GM21390 (cell line): Measurements from ENCODE around the gene NFASC.

ENCODE experiments used
- ATAC-seq: cut with Tn5 transposase; IDR thresholded peaks from one replicate; pipeline ENCODE4 v1.9.1; 2021; ENCODE audit not compliant: unreplicated experiment

NFASC gene

DNA sequence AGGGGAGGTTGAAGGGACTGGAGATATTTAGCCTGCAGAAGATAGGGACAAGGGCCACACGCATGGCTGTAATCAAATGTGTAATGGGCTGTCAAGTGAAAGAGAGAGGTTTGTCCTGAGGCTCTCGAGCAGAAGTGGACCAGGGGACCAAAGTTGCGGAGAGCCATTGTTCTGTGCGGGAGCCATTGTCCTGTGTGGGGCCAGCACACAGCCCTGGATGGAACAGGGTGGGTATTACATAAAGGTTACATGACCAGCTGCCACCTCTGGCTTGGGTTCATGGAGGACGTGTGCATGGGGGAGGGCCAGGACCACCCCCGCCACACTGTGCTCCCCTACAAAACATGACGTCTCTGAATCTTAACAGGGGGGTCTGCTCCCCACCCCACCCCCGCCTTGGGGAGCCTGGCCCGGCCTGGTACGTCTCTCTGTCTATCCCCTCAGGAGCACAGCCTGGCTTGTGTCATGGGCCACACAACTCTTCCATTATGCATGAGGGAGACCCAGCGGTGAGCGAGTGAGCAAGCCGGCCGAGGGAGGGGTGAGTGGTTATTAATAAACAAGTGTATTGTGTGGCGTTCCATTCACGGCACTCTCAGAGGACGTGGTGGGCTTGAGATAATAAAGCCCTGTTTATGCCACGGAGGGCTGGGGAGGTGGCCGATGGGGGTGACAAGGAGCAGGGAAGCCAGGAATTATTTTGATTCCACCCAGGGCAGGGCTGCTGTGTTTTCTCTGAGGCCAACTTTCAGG is at the start of gene NFASC:
NFASC (plus strand) TSS at position 703 of the 753 bp plus-strand sequence. CDS start 73,454 bp downstream, outside the sequence.
- no peak for ATAC-seq

DNA sequence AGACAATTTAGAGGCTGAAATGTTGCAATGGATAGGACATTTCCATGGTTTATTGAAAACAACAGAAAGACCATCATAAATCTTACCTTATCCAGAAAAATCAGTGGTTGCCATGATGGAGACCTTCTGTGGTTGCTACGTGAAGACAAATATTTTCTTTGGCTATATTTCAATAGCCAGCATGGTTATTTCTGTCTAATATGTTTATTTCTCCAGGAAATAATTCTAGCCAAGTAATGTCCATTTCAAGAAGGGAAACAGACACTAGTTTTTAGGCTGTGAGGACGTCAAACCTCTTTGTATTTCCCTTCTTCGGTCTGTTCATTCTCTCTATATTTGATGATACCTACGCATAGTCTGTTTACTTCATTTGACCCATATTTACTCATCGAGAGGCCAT is 49.2 kb upstream of the NFASC start:
- no peak for ATAC-seq

DNA sequence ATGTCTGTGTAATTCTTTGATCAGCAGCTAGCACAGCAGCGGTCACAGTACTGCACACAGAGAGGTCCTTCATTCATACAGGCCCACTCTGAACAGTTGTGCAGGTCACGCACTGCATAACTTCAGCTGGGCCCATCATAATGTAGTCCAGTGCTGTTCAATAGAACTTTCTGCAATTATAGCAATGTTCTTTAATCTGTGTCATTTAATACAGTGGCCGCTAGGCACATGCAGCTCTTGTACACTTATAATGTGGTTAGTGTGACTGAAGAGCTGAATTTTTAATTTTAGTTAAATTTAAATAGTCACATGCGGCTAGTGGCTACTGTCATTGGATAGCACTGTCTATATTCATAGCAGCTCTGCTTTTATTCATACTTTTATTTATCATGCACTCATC is 48.7 kb upstream of the NFASC start:
- ATAC-seq: no peak

DNA sequence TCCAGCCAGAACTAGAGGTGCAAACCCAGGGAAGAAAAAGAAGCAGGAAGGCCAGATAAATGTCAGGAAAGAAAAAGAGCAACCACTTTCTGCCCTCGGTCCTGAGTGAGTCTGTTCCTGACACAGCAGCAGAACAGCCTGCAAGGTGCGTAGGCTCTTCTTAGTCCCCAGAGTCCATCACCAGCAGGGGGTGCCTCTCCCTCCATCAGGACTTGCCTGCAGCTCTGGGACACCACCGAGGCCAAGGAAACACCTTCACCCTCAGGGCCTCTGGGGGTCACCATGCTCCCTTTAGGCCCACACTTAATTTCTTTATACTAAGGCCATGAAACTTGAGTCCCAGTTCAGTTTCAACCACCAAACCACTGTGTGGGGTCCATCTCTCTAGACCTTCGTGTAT is 43.7 kb upstream of the NFASC start:
- ATAC-seq: no peak

DNA sequence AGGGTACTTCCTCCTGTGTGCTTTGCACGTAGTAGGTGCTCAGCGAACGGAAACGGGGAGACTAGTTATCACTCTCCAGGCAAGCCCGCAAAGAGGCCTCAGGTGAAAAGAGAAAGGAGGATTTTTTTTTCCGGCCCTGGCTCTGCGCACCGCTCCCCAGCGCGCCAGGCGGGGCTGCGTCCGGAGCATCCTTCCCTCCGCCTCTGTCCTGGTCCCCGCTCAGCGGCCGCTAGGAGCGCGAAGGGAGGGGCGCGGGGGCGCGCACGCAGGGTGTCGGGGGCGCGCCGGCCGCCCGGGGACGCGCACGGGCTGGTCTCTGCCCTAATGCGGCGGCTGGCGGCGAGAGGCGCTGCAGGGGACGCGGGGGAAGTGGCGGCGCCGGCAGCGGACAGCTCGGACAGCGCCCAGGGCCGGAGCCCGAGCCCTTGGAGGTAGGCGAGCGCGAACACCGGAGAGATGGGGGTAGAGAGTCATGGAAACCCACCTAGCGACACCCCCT is 42.3 kb upstream of the NFASC start:
- ATAC-seq: no peak

DNA sequence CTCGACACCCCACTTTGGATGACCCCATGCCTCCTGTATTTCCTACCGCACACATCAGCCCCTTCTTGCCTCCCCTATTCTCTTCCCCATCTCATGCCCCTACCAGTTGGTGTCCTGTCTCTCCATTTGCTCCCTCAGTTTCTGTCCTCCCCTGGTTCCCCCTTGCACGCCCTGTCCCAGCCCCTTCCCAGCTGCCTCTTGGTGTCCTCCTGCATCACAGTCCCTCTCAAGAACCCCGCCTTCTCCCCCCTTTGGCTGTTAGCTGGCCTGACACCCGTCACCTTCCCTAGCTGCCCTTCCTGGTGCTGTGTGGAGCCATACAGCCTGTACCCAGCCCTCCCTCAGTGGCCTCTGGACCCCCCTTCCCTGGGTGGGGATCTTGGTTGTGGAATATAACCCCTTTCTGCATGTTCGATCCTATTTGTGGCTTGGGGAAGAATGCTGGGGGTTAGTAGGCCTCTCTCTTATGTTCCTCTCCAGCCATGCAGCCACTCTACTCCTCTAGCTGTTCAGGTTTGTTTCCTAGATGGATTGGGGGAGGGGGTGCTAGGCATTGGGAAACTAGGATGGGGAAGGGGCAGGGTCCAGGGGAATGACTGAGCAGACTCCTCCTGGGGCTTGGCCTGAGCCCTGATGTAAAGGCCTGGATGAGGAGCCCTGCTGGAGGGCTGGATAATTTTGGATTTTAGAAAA is 41.4 kb upstream of the NFASC start:
- no peak for ATAC-seq

DNA sequence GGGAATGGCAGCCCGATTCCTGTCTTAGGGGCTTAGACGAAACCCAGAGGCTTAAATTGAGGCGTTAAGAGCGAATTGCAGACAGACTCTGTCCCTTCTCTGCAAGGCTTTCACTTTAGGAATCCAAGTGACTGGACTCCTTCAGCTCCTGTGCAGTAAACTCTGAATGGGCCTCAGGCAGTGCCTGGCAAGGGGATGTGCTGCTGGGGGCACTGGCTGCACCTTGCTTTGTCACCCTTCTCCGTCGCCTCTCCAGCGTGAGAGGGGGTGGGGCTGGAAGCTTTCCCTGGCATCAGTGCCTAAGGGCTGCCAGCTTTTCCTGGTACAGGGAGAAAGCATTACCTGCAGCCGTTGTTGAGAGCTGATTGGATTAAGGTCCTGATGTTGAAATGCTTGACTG is 39.9 kb upstream of the NFASC start:
- no peak for ATAC-seq

DNA sequence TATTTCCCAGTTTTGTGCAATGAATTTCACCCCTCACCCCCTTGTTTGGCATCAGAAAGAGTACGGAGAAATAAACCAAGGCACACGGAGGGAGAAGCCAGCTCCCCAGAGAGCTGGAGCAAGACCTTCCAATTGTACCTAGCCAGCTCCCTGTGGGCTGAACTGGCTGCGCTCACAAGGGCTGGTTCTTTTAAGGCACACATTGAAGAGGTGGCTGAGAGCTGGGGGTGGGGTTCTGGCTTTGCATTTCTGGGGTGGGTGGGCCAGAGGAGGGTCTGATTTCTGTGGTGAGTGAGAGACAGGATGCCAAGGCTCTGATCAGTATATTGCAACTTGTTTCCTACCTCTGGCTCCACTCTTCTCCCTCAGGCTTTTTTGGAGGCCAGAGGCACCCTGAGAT is 39.5 kb upstream of the NFASC start:
- ATAC-seq: no peak

DNA sequence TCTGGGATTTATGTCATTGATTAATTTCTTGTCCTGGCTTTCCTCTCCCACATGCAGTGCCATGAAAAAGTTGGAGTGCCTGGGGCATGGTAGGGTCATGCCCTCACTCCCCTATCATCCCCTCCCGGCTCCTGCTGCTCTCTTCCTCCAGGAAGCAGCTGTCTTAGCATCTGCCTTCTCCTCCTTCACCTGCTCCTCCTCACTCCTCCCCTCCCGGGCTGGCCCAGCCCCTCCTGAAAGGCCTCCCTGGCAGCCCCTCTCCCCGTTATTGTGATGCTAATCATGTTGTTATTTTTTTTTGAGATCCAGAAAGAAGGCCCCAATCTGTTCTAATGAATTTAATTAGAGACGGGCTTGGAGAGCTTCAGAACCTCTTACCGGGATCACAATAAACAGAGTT is 36.3 kb upstream of the NFASC start:
- no peak for ATAC-seq

DNA sequence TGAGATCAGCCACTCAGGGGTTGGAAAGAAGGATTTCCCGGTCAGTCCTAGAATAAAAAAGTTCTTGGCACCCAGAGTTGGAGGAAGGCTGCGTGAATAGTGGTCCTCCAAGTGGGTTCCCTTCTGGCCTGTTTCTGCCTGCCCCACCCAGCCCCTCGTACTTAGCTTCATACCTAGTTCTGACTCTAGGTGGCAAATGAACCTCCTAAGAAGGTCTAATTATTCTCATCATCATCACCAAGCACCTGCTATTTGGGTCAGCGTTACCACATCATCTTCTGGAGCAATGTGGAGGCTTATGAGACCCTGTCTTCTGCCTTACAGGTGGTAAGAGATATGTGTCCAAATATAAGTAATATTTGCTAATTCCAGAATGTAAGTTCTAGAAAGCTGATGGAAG is 35.9 kb upstream of the NFASC start:
- no peak for ATAC-seq

DNA sequence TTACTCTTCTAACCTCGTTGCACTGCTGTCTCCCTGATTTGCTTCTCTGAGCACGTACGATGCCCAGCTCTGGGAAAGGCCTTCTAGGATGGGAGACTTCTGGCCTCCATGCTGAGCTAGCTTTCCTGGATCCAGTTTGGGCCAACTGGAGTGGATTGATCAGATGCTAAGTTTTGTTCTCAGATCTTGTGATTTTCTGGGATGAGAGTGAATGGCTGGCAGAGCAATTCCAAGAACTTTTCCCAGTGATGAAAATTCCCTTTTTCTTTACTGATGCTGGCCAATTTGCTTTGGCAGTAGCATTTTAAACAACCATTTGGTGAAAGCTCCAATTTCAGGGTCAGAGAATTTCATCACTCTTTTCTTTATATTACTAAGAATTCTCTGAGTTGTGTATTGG is 34.9 kb upstream of the NFASC start:
- ATAC-seq: no peak

DNA sequence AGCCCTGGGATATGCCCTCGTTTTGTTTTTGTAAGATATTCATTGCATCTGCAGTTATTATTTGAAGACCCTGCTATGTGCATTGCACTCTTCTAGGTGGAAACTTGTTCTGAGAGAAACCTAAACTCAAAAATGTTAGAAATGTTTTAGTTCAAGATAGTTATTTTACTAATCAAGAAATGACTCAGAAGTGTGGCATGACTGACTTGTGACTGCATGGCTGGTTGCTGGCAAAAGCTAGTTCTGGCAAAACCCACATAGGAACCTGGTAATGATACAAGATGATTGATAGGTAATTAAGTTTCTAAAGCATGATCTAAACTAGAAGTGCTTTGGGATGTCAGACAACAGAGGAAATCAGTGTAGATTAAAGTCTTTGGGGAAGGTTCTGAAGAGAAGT is 33.8 kb upstream of the NFASC start:
- no peak for ATAC-seq

DNA sequence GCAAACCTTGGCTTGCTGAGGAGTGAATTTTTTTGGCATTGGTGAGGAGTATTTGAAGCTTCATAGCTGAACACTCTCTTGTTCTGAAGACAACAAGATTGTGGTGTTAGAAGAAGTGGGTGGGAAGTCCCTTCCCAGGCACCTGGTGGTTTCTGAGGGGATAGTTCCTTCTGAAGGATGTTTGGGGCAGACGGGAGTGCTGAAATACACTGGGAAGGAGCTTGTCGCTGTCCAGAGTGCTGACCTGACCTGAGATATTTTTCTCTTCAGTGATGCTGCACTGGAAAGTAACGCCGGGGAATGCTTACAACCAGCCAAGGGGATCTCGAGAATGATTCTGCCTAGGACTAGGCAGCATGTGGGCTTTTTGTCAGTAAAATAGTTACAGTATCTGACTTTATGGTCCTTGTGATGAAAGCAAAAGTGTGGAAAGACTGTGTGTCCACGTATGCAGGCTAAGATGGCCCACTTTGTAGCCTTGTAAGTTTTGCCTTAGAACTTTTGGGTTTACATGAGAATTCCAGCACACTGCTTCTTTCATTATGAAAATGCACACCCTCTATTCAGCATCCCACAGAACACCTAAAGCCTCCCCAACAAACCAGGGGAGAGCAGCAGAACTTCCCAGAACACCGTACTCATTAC is 33.1 kb upstream of the NFASC start:
- no peak for ATAC-seq

DNA sequence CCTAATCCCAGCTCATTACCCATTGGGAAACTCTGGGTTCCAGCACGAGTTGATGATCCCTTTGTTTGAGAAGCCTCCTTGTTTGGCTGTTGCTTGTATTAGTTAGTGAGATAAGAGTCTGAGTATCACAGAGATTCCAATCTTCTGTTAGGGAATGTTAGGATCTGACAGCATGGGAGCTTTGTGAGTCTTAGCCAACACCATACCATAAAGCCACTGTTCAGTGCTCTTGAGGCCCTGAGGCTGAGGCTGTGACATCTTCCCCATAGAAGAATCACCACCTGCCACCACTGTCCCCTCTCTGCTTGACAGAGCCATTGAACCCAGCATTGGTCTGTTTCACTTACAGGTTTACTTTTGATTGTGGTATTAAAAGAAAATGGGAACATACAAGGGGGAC is 29.3 kb upstream of the NFASC start:
- no peak for ATAC-seq

DNA sequence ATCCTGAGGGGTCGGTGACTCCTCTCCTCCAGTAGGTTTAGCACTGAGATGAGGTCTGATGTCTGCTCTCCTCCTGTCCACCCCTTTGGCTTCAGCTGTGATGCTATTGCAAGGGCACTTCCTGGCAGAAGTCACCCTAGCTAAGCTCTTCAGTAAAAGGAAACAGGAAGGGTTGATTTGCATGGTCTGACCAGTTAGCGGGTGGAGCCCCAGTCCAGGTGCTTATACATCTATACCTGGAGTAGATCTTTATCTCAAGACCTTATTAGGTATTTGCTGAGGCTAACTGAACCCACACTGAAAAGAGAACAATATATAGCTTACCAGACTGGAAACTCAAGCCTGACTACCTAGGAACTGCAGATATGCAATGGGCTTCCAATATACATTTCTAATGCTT is 28.9 kb upstream of the NFASC start:
- ATAC-seq: no peak

DNA sequence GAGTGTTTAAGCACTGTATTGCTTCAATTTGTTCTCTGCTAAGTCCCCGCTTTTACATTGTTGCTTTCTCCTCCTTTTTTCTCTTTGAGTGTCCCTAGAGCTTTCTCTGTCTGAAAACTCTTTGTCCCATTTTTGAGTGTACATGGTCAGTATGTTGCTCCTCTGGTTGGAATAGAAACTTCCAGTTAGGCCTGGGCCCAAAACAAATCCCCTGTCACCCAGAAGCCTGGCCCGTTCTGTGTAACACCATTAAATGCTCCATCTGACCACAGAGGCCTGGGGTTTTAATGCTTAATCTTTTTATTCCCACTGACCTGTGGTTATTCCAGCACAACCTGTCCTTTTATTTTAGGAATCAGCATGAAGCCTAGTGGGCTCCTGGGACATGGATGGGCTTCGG is 28.3 kb upstream of the NFASC start:
- ATAC-seq: no peak

DNA sequence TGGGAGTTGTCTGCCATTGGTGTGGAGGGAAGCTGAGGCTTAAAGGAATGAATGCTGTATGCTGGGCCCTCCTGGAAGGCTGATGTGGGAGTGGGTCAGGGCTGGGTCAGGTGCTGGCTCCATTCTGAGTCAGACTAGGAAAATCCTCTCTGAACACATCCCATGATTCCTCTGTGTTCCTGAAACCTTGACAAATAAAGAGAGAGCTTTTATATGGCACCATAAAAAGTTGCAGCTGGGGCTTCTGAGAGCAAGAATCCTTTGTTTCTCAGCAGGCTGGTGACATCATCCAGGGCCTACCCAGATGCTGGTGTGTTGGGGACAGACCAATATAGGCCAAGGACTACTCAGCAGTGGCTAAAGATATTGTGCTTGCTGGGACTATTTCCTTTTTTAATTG is 27.8 kb upstream of the NFASC start:
- no peak for ATAC-seq

DNA sequence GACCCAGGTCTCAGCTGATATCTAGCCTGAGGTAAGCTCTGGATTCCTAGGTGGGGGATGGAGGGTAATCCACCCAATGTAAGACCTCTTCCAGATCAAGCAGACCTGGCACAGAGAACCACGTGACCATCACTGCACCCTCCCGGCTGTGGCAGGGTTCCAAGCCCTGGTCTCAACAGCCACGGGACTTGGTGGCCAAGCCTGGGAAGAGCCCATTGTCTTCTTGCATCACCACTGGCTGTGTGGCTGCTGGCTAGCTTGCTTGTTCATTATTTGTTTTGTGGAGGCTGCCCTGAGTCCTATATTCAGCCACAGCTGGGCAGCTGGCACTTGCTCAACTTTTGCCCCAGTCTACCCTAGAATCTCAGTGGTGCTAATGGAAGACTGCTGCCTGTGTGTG is 24.1 kb upstream of the NFASC start:
- no peak for ATAC-seq

DNA sequence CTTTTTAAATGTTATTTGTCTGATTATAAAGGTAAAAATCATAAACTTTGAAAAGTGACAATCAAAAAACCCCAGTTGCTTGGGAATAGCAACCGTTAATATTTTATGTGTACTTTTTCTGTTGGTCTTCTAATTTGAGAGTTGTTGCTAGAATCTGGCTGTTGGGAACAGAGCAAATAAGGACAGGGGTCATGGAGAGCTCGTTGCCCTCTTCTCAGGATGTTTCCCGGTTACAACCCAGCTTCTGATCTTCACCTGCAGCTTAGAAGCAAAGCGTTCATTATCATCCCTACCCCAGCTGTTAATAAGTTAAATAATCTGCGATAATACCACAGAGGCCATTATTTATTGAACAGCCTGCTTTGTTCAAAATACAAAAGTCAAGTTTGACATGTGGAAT is 22.1 kb upstream of the NFASC start:
- no peak for ATAC-seq

DNA sequence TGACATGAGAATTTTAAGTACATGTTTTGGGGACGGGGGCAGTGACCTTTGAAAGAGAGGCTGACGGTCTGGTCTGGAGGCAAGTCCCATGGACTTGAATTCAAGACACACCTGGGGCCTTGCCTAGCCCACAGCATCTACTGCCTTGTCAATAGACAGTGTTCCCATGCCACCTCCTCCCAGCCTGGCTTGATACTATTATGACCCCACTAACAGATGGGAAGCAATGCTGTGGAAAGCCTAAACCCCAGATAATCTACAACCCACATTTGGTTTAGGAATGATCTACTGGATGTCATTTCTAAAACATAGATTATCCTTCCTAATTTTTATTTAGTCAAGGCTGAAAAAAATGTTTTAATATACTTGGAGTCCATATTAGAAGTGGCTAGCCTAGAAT is 17.8 kb upstream of the NFASC start:
- no peak for ATAC-seq

DNA sequence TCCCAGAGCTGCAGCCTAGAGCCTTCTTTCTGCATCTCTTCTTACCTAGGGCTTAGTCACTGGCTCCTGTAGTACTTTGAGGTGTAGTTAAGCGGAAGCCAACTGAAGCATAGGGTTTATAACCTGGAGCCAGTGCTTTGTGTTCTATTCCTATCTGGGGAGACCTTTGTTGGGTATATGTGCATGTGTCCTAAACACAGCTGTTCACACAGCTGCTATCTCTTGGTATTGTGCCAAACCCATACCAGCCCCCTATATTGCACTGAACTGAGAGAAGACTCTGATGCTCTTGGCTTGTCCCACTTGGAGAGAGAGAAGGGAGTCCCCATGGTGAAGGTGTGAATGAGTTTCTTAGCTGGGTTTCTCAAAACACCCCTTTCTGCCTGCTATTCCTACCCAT is 17.2 kb upstream of the NFASC start:
- no peak for ATAC-seq

DNA sequence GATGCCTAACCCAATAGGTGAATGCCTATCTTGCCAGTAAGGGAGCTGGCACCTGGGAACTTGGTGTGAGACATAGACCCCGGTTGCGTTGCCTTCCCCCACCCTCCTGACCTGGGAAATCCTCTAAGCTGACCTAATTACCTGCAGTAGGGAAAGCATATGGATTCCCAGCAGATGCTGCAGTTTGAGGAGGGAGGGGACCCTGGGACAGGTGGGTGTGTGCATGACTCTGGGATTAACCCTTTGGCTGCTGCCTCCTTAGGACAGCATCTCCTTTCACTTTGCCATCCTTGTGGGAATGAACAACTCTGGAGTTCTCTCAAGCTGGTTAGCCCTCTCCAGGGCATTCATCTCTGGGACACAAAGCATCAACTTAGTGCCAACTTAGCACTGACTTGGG is 16.4 kb upstream of the NFASC start:
- ATAC-seq: no peak
